ENCODE measurements around the gene SMIM10.
"Not testable (repeated sequence)": the region's sequence is repeated elsewhere in the genome, so short reads cannot be mapped to it uniquely, and the experiment has no call there.

The SMIM10 gene

DNA sequence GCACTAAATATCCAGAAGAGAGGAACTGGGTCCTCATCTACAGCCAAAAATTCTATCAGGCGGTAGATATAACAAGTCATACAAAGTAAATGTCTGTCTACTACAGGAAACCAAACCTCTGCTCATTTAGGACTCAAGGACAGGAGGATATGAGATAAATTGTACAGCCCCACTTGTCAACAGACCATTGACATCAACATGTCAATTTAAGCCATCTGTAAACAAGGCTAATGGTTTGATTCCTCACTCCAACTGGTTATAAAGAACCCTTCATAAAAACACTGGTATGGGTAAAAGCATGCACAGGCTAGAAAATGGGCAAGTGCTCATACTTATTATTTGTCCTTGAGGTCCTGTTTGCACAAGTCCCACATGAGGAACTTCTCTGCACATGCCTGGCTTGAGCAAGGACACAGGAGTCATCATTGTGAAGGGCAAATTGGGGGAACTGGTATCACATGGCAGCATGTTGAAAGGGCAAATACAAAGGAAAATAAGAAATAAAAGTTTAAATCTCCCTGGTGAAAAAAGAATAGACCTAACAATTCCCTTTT is 18.3 kb downstream of the SMIM10 start:
- TF ChIP-seq, protein P1, sequence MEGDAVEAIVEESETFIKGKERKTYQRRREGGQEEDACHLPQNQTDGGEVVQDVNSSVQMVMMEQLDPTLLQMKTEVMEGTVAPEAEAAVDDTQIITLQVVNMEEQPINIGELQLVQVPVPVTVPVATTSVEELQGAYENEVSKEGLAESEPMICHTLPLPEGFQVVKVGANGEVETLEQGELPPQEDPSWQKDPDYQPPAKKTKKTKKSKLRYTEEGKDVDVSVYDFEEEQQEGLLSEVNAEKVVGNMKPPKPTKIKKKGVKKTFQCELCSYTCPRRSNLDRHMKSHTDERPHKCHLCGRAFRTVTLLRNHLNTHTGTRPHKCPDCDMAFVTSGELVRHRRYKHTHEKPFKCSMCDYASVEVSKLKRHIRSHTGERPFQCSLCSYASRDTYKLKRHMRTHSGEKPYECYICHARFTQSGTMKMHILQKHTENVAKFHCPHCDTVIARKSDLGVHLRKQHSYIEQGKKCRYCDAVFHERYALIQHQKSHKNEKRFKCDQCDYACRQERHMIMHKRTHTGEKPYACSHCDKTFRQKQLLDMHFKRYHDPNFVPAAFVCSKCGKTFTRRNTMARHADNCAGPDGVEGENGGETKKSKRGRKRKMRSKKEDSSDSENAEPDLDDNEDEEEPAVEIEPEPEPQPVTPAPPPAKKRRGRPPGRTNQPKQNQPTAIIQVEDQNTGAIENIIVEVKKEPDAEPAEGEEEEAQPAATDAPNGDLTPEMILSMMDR (IDR thresholded peaks at IDR 0.05; ENCODE audit: extremely low read depth, insufficient read depth, missing control alignments): no peak
- in situ Hi-C loops (cut with MboI; ENCODE audit: low pct_unique_long_range_greater_than_20kb, low sequenced_read_pairs, unreplicated experiment): no loop called here

DNA sequence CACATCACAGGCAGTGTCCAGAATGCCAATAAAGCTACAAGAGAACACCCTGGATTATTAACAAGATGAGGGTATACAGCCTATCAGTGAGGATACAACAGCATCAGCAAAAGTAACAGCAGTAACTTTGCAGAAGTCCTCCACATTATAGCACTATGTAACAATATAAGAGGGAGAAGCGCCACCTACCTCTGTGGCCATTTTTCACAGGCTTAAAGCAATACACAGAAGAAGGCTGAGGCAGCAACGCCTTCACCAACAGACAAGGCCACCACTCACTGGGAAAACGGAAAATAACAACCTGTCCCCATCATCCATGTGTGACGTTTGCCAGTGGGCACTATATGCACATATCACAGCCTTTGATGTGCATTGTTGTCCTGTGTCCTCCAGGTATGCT is 19.0 kb downstream of the SMIM10 start:
- DNase-seq (ENCODE audit: low spot score): no peak
- TF ChIP-seq, protein P1 (IDR thresholded peaks at IDR 0.05; ENCODE audit: extremely low read depth, insufficient read depth, missing control alignments): no peak
- in situ Hi-C loops (cut with MboI; ENCODE audit: low pct_unique_long_range_greater_than_20kb, low sequenced_read_pairs, unreplicated experiment): no loop called here

More for the DNA sequence above, 18.3 kb downstream of the SMIM10 start:
- DNase-seq (ENCODE audit: low spot score): no peak

DNA sequence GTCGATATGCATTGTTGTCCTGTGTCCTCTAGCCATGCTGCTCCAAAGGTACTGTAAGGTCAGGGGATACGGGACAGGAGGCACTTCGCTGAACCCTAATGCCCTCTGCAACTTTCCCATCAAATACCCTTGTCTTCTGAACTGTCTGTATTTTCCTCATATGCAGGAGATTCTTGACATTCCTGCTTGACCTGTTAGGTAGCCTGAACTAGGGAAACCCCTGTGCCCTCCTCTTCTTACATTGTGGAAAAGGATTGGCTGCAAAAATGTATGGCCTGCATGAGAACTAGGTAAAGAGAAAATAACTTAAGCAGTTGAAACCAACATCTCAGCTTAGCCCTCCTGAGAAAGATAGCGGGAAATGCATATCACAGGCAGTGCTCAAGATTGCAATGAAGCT is 20.1 kb downstream of the SMIM10 start:
- in situ Hi-C loops (cut with MboI; ENCODE audit: low pct_unique_long_range_greater_than_20kb, low sequenced_read_pairs, unreplicated experiment): no loop called here
- TF ChIP-seq, protein P1 (IDR thresholded peaks at IDR 0.05; ENCODE audit: extremely low read depth, insufficient read depth, missing control alignments): no peak
- no peak for DNase-seq (ENCODE audit: low spot score)

DNA sequence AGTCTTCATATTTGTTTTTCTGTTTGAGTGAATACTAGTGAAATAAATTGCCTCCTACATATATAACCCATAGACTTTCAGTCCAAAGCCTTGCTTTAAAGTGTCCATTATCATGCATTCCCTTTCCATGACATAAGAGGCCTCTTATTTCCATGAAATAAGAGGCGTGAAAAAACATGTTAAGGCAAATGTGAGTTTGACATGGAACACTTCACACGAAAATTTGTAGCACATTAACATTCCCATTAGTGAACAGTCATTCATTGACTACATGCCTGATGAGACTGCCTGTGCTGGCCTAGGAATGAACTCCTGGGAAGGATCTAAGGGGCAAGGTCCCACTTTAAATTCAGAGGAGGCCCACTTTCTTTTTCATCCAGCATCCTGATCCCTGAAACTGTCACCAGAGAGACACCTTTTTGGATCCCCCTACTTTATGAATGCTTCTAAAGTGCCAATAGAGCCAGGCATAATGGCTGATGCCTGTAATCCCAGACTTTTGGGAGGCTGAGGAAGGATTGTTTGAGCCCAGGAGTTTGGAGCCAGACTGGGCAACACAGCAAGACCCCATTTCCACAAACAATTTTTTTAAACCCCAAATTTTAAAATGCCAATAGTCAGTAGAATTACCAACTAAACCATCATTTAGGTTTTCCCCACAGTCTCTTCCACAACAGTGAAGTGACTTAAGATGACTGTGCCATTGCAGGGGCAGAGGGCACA is 24.9 kb downstream of the SMIM10 start:
- in situ Hi-C loops (cut with MboI; ENCODE audit: low pct_unique_long_range_greater_than_20kb, low sequenced_read_pairs, unreplicated experiment): no loop called here
- DNase-seq (ENCODE audit: low spot score): no peak
- TF ChIP-seq, protein P1 (IDR thresholded peaks at IDR 0.05; ENCODE audit: extremely low read depth, insufficient read depth, missing control alignments): no peak

DNA sequence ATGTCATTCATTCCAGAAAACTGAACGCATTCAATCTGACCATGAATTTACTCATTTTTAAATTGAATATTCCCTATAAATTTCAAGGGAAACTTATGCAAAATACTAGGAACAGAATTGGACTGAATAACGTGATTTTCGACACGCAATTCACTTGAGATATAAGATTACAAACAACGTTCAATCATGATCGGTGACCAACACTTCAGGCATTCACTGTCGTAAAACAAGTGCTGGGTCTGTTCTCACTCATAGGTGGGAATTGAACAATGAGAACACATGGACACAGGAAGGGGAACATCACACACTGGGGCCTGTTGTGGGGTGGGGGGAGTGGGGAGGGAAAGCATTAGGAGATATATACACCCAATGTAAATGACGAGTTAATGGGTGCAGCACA is 29.1 kb downstream of the SMIM10 start:
- in situ Hi-C loops (cut with MboI; ENCODE audit: low pct_unique_long_range_greater_than_20kb, low sequenced_read_pairs, unreplicated experiment); DNase-seq (ENCODE audit: low spot score): not testable (repeated sequence)

DNA sequence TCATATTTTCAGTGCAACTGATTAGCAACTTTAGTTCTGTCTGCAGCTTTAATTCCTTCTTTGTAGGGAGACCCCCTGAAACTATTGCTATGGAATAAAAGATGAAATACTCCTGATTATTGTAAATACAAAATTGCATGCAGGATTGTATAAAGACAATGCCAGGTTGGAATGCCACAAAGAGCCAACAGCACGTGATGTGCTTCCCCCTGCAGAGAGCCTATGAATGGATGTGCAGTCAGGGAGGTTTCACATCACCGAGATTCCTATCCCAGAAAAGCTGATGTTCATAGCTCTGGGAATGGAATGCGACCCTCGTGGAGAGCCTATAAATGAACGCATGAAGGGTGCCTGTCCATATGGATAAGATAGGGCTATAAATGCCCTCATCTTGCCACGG is 33.0 kb downstream of the SMIM10 start:
- DNase-seq (ENCODE audit: low spot score); in situ Hi-C loops (cut with MboI; ENCODE audit: low pct_unique_long_range_greater_than_20kb, low sequenced_read_pairs, unreplicated experiment): not testable (repeated sequence)

DNA sequence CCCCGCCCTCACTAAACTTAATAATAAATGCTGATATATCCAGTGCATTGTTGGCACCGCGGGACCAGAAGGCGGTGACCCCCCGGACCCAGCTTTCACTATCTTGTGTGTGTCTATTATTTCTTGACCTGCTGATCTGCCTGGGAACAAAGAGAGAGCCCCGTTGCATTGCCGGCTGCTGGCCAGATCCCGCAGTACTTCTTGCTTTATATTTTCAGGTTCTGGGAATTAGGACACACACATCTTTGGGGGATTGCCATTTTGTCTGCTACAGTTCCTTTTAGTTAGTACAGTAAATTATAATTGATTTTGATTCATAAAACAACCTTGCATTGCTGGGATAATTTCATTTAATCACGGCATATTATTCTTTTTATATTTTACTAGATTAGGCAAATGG is 33.7 kb downstream of the SMIM10 start:
- DNase-seq (ENCODE audit: low spot score): no peak
- in situ Hi-C loops (cut with MboI; ENCODE audit: low pct_unique_long_range_greater_than_20kb, low sequenced_read_pairs, unreplicated experiment): no loop called here
- TF ChIP-seq, protein P1 (IDR thresholded peaks at IDR 0.05; ENCODE audit: extremely low read depth, insufficient read depth, missing control alignments): no peak

DNA sequence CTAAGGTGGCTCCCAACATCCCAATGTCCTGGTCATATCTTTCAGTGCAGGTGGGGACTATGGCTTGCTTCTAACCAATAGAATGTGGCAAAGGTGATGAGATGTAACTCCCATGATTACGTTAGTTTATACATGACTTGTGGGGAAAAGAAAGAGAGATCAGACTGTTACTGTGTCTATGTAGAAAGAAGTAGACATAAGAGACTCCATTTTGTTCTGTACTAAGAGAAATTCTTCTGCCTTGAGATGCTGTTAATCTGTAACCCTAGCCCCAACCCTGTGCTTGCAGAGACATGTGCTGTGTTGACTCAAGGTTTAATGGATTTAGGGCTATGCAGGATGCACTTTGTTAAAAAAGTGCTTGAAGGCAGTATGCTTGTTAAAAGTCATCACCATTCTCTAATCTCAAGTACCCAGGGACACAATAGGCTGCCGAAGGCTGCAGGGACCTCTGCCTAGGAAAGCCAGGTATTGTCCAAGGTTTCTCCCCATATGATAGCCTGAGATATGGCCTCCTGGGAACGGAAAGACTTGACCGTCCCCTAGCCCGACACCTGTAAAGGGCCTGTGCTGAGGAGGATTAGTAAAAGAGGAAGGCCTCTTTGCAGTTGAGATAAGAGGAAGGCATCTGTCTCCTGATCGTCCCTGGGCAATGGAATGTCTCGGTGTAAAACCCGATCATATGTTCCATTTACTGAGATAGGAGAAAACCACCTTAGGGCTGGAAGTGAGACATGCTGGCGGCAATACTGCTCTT is 39.6 kb downstream of the SMIM10 start:
- DNase-seq (ENCODE audit: low spot score); in situ Hi-C loops (cut with MboI; ENCODE audit: low pct_unique_long_range_greater_than_20kb, low sequenced_read_pairs, unreplicated experiment): not testable (repeated sequence)

DNA sequence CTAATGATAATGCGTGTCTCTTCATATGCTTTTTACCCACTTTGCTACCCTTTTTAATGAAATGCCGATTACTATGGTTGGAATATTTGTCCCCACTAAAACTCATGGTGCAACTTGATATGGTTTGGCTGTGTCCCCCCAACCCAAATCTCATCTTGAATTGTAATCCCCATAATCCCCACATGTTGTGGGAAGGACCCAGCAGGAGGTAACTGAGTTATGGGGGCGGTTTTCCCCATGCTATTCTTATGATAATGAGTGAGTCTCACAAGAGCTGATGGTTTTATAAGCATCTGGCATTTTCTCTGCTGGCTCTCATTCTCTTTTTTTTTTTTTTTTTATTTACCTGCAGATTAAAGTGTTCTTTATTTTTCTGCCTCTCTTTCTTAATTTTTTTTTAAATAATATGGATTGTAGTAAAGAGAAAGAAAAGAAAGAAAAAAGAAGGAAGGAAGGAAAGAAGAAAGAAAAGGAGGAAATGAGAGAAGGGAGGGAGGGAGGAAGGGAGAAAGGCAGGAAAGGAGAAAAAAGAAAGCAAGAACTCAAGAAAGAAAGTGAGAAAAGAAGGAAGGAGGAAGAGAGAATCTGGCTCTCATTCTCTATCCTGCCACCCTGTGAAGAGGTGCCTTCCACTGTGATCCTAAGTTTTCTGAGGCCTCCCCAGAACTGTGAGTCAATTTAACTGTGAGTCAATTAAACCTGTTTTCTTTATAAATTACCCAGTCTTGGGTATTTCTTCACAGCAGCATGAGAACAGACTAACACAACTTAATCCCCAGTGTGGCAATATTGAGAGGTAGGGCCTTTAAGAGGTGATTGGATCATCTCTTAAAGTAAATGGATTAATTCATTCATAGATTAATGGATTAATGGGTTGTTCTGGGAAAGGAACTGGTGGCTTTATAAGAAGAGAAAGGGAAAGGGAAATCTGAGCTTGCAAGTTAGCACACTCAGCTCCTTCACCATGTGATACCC is 50.6 kb downstream of the SMIM10 start:
- DNase-seq (ENCODE audit: low spot score); in situ Hi-C loops (cut with MboI; ENCODE audit: low pct_unique_long_range_greater_than_20kb, low sequenced_read_pairs, unreplicated experiment): not testable (repeated sequence)

Data from GM13977 (cell line).